A549 (cell line): ENCODE data around the gene CLPX.

ENCODE experiments used
- CEBPB ChIP-seq, 2 experiments: fragments of >200 bp in 1 of 2; sonication (Bioruptor Twin) in 1 of 2; formaldehyde crosslinking in 1 of 2; IDR thresholded peaks; 2 replicates each; pipeline ENCODE4 v1.6.1; 2012 to 2016
- PBX3 ChIP-seq: IDR thresholded peaks from 2 replicates; pipeline ENCODE4 v1.6.1; 2012
- USF2 ChIP-seq: fragments of 450-650 bp; IDR thresholded peaks from 2 replicates; pipeline ENCODE4 v1.6.1; 2014; ENCODE audit warnings: antibody characterized with exemption
- TF ChIP-seq, protein P1 (sequence below): IDR thresholded peaks from 2 replicates; pipeline ENCODE4 v1.6.1; 2012; ENCODE audit warnings: low read depth, borderline replicate concordance

- TF ChIP-seq USF2 (no peak), CEBPB (IDR thresholded peaks at IDR 0.05) (no peak), PBX3 (no peak)
- TF ChIP-seq, protein P1, sequence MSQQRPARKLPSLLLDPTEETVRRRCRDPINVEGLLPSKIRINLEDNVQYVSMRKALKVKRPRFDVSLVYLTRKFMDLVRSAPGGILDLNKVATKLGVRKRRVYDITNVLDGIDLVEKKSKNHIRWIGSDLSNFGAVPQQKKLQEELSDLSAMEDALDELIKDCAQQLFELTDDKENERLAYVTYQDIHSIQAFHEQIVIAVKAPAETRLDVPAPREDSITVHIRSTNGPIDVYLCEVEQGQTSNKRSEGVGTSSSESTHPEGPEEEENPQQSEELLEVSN: no peak
Measured at GRCh38 chr15:65106011-65106590, 79.0 kb downstream of the CLPX start.
